ENCODE measurements around the gene C1QTNF8. TPM values are rescaled to one million over a fixed set of nuclear protein-coding genes. Genes with fewer than 3 reads are reported as not detected.

Gene C1QTNF8
- total and polyA plus RNA-seq, 2 experiments from 2014 or later, result 0.15 TPM; not detected in 1

DNA sequence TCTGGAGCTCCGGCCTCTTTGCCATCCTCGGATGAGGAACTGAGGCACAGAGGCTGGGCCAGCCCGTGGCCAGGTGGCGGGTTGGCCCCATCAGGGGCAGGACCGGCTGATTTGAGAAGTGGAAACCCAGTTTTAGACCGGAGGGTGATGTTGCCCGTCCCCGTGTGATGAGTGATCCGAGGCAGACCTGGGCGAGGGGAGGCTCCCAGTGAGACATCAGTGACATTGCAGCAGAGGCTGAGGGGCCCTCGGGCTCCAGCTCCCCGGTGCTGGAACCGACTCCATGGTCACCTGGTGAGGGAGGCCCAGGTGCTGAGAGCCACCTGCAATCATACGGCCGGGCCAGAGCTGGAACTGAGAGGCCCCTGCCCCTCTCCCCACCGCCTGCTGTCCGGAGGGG, 30.0 kb upstream of the C1QTNF8 start:
- no peak overlapping the region for H3K27ac ChIP-seq
- H3K4me1 ChIP-seq (ENCODE audit: low read depth), result peaks cover 9% of the 10 kb centered on the region
- H3K27me3 ChIP-seq, result no peaks in the 10 kb centered on the region

DNA sequence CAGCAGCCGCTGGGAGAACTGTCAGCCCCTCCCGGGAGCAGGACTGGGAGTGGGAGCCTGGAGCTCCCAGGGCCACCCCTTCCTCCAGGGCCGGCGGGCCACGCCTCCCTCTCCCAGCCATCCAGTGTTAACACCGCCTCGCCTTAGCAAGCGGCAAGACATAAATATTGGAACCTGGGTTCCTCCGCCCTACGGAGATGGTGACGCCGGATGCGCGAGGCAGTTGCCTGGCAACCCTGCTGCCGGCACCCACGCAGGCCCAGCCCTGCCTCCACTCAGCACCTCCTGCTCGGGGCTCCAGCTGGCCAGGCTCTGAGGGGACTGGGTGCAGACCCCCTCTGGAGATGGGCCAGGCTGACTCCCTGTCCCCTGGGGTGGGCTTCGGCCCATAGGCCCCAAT, 29.4 kb upstream of the C1QTNF8 start:
- no peaks in the 10 kb centered on the region for H3K36me3 ChIP-seq
- no peaks in the 10 kb centered on the region for H3K27me3 ChIP-seq
- H3K27ac ChIP-seq, result no peak overlapping the region
- no peak overlapping the region for H3K4me3 ChIP-seq
- peaks cover 9% of the 10 kb centered on the region for H3K4me1 ChIP-seq (ENCODE audit: low read depth)
- no peaks in the 10 kb centered on the region for H3K9me3 ChIP-seq (ENCODE audit: low read depth)
- DNase-seq (ENCODE audit: low read depth in 1 of 2, low spot score in 1 of 2), result peak; percentile 42 to 47
- no peak for TF ChIP-seq CTCF (IDR thresholded peaks at IDR 0.05; ENCODE audit: low read depth, low read length)

More for the DNA sequence above, 30.0 kb upstream of the C1QTNF8 start:
- Histone ChIP-seq H3K9me3 (ENCODE audit: low read depth) (no peaks in the 10 kb centered on the region), H3K36me3 (no peaks in the 10 kb centered on the region), H3K4me3 (no peak overlapping the region)
- TF ChIP-seq CTCF (IDR thresholded peaks at IDR 0.05; ENCODE audit: low read depth, low read length), result no peak
- DNase-seq (ENCODE audit: low read depth in 1 of 2, low spot score in 1 of 2), result no peak

DNA sequence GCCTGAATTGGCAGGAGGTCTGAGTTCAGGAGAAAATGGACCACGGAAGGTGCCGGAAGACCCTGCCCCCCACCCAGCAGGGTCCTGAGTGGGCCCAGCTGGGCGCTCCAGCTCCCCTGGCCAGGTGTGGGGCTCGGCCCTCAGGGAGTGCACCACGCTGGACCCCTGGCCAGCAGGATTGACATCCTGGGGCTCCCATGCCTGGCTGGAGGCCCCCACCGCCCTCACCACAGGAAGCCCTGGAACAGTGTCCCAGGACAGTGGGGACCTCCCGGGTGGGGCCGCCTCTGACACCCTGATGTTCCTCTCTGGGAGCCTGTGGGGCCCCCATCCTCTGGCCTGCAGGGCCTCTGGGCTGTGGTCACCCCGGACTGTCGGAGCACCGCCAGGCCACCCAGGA, 28.8 kb upstream of the C1QTNF8 start:
- Histone ChIP-seq H3K27me3 (no peaks in the 10 kb centered on the region), H3K9me3 (ENCODE audit: low read depth) (no peaks in the 10 kb centered on the region), H3K27ac (no peak overlapping the region), H3K4me1 (ENCODE audit: low read depth) (peaks cover 9% of the 10 kb centered on the region), H3K4me3 (no peak overlapping the region), H3K36me3 (no peaks in the 10 kb centered on the region)
- TF ChIP-seq CTCF (IDR thresholded peaks at IDR 0.05; ENCODE audit: low read depth, low read length), result no peak
- no peak for DNase-seq (ENCODE audit: low read depth in 1 of 2, low spot score in 1 of 2)

DNA sequence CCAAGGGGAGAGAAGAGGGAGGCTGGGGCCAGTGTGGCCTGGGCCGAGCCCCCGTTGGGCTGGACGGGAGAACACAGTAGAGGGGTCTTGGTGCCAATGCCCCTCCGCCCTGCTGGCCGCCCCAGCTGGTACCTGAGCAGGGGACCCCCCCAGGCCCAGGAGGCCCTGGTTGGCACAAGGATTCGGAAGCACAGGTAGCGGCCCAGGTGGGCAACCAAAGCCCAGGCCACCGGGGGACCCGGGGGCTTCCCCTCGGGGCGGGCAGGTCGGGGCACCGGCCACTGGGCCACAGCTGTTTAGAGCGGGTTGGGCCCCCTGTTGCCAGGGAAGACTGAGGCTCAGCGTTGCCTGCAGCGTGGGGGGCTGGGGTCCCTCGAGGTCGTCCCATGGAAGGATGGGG, 28.2 kb upstream of the C1QTNF8 start:
- Histone ChIP-seq H3K9me3 (ENCODE audit: low read depth) (no peaks in the 10 kb centered on the region), H3K4me3 (no peak overlapping the region), H3K36me3 (no peaks in the 10 kb centered on the region), H3K4me1 (ENCODE audit: low read depth) (peaks cover 9% of the 10 kb centered on the region), H3K27me3 (no peaks in the 10 kb centered on the region), H3K27ac (no peak overlapping the region)
- TF ChIP-seq CTCF (IDR thresholded peaks at IDR 0.05; ENCODE audit: low read depth, low read length), result no peak
- no peak for DNase-seq (ENCODE audit: low read depth in 1 of 2, low spot score in 1 of 2)

DNA sequence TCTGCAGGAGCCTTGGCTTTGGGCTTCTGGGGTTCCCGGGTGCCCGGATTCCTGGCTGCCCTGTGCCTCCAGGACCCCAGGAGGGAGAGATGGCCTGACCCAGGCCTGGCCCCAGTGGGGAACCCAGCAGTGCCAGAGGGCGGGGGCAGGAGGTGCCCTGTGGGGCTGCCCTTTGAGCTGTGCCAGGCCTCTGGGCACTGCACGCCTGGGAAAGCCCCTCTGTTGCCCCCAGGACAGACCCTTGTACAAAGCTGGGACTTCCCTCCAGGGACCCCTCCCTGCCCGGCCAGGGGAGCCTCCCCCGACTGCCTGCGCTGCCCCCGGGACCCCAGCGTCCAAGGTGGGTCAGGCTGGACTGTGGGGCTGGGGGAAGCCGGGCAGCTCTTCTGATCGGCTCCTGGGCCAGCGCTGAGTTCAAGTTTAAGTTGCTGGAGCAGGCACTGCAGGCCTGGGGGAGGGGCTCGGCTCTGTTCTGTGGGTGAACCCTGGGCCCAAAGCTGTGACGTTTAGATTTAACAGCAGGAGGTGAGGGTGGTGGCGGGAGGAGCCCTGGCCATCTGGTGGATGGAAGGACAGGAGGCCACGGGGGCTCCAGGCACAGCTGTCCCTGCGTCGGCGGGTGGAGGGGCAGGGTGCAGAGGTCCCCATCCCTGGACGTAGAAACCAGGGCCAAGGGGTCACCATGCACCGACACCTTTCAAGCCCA, 27.6 kb upstream of the C1QTNF8 start:
- Histone ChIP-seq H3K27ac (no peak overlapping the region), H3K27me3 (no peaks in the 10 kb centered on the region), H3K9me3 (ENCODE audit: low read depth) (no peaks in the 10 kb centered on the region), H3K4me1 (ENCODE audit: low read depth) (peaks cover 9% of the 10 kb centered on the region), H3K36me3 (no peaks in the 10 kb centered on the region), H3K4me3 (no peak overlapping the region)
- DNase-seq (ENCODE audit: low read depth in 1 of 2, low spot score in 1 of 2), result no peak
- no peak for TF ChIP-seq CTCF (IDR thresholded peaks at IDR 0.05; ENCODE audit: low read depth, low read length)

Measured in cardiac muscle cell (in vitro differentiated cells and primary cell).